Omental fat pad (tissue), 4 donors: ENCODE measurements around the gene HABP2. TPM values are rescaled to one million over a fixed set of nuclear protein-coding genes. Genes with fewer than 3 reads are reported as not detected.

Source experiments
- ATAC-seq: fragments of 150-250 bp; one replicate; pipeline ENCODE4 v1.9.1; 2016; ENCODE audit warnings: mild to moderate bottlenecking, moderate library complexity; ENCODE audit not compliant: low FRiP score
- DNase-seq: peaks from one replicate; pipeline ENCODE4 v3.0.0-alpha.2; 2019; ENCODE audit warnings: low spot score
- CTCF ChIP-seq, 3 donors: fragments of 450-650 bp; IDR thresholded peaks; one replicate each; pipeline ENCODE4 v1.5.1; 2016 to 2017; ENCODE audit warnings: antibody characterized with exemption in 3 of 3, mild to moderate bottlenecking in 3 of 3, moderate library complexity in 2 of 3
- total RNA-seq, 4 donors: library from RNA; depleted of rRNA; stranded (reverse); fragments of >200 nt; gene quantifications; one replicate each; pipeline ENCODE4 v1.1.0, GENCODE V29; 2016

Gene HABP2
- total RNA-seq, 4 donors from 2014 or later, result not detected

DNA sequence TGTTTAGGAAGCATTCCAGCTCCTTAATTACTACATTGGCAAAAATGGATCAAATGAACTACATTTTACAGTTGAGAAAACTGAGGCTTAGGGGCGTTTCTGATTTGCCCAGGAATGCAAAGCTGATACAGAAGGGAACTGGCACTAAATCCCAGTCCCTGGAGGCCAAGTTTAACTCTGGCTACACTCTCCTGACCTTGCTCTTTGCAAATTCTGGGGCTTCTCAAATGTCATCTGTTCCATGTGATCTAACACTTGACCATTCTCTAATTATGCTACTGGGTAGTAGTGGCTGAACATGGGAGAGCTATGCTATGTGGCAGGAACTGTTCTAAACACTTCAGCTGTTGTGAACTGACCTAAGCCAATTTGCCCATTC lies 11.3 kb upstream of the HABP2 start:
- no peak for TF ChIP-seq CTCF (IDR thresholded peaks at IDR 0.05)
- DNase-seq, result no peak
- no peak for ATAC-seq

GRCh38 chr10:113543107-113543955 lies 9.5 kb upstream of the HABP2 start:
- TF ChIP-seq CTCF (IDR thresholded peaks at IDR 0.05), result no peak
- ATAC-seq (no peak), DNase-seq (no peak)

- no peak for TF ChIP-seq CTCF (IDR thresholded peaks at IDR 0.05)
- no peak for ATAC-seq
- DNase-seq, result no peak
These were observed 8.5 kb upstream of the HABP2 start for GRCh38 chr10:113544392-113544791.

DNA sequence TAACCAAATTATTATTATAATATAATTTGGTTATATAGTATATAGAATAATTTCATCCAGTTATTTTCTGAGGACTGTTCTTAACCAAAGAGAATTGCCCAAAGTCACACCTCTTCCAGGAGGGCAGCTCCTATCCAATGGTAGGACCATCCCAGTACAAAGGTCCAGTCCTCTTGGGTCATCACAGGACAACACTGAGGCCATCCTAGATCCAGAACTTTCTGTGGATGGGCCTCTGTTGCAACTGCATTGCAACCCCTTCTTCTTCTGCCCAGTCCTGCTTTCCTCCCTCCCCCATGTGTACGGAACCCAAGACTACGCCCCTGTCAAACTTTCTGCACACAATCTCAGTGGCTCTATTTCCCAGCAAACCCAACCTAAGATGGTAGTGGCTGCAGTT lies 5.4 kb upstream of the HABP2 start:
- TF ChIP-seq CTCF (IDR thresholded peaks at IDR 0.05), result no peak
- no peak for DNase-seq

GRCh38 chr10:113549856-113550255 lies 3.0 kb upstream of the HABP2 start:
- ATAC-seq, result no peak
- TF ChIP-seq CTCF (IDR thresholded peaks at IDR 0.05), result no peak
- DNase-seq, result no peak

More for the DNA sequence above, 5.4 kb upstream of the HABP2 start:
- ATAC-seq, result no peak

DNA sequence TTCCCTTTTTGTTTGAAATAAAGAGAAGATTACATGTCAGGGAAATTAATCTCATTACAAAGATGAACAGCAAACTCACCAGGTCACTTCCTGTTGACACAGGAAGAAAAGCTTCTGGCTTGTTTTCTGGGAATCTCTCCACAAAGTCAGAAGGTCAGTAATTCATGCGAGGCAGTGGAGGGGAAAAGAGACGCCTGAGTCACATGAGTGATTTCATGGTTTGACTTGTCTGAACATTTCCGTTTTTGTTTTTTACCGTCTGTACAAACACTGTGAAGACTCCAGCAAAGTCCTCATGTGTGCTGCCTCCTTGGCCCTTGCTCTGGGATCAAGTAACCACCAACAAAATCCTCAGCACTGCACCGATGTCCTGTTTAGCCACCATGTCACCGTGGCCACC lies 2.5 kb upstream of the HABP2 start:
- no peak for TF ChIP-seq CTCF (IDR thresholded peaks at IDR 0.05)
- ATAC-seq, result no peak
- DNase-seq, result no peak

DNA sequence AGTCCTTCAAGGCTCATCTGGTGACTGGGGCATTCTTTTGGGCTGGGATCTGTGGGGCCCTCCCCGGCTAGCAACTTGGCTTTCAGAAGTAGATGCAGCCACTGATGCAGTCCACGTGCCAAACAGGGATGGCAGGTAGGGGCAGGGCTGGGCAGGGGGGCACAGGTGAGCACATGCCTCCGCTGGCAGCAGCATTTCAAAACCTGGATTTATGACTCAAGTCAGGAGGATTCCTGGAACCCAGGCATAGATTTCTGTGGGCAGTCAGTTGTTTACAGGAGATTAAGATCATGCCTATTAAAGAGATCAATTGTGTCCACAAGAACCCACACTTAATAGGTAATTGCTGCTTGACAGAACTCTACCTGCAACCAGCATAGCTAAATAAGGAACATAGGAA lies 839 bp upstream of the HABP2 start:
- ATAC-seq (no peak), DNase-seq (no peak)
- no peak for TF ChIP-seq CTCF (IDR thresholded peaks at IDR 0.05)
